Measurements from ENCODE around the gene SLC17A1. TPM values are rescaled to one million over a fixed set of nuclear protein-coding genes. Genes with fewer than 3 reads are reported as not detected.

The SLC17A1 gene
- total RNA-seq, 4 donors from 2014 or later: not detected

Other genes with a start within 250 kb of the SLC17A1 start
- 10 to 100 TPM in 2 of 4 donors, 1 to 10 TPM in 2; 4.1 to 13.0 (median 9.6) TPM for gene SCGN, start 179.8 kb downstream of the SLC17A1 start, total RNA-seq
- 10 to 100 TPM in 3 of 4 donors, 1 to 10 TPM in 1; 7.4 to 92.9 (median 70.2) TPM for gene SLC17A4, start 77.3 kb downstream of the SLC17A1 start, total RNA-seq
- gene SLC17A3, start 42.2 kb upstream of the SLC17A1 start, total RNA-seq: not detected
- gene SLC17A2, start 98.6 kb upstream of the SLC17A1 start, total RNA-seq: not detected
- 10 to 100 TPM; 15.3 to 24.8 (median 19.3) TPM for gene TRIM38, start 130.8 kb upstream of the SLC17A1 start, total RNA-seq

All from Peyer's patch (tissue), 4 donors.